Activated naive CD8-positive, alpha-beta T cell treated with anti-CD3 and anti-CD28 coated beads, Interleukin-2, amount 10 ng/mL, durations not matched to agents 7 days and 5 days (primary cell): ENCODE results near the gene KLB. TPM values are rescaled to one million over a fixed set of nuclear protein-coding genes. Genes with fewer than 3 reads are reported as not detected.

Experiments used
- ATAC-seq: fragments of 150-1000 bp; cut with Tn5 transposase; one replicate; pipeline ENCODE4 v1.10.0; 2021; ENCODE audit warnings: low read depth, moderate library complexity
- POLR2A ChIA-PET: fragments of 350-600 bp; sonication (Branson Sonifier 250); formaldehyde crosslinking; loops from one replicate; lab custom pipeline; 2021; ENCODE audit warnings: antibody characterized with exemption; lab: Charles Lee
- DNase-seq: peaks from one replicate; pipeline ENCODE4 v3.0.0; 2021
- H3K27ac Mint-ChIP-seq: one replicate; pipeline ENCODE4 v1.8.0; 2022; ENCODE audit warnings: mild to moderate bottlenecking, mixed read lengths
- H3K27me3 Mint-ChIP-seq: one replicate; pipeline ENCODE4 v1.8.0; 2022; ENCODE audit warnings: mild to moderate bottlenecking, moderate library complexity, mixed read lengths
- H3K36me3 Mint-ChIP-seq: one replicate; pipeline ENCODE4 v1.8.0; 2021; ENCODE audit warnings: mild to moderate bottlenecking, mixed read lengths
- H3K4me1 Mint-ChIP-seq: one replicate; pipeline ENCODE4 v1.8.0; 2021; ENCODE audit warnings: mixed read lengths
- H3K4me3 Mint-ChIP-seq: one replicate; pipeline ENCODE4 v1.8.0; 2022; ENCODE audit warnings: mild to moderate bottlenecking, moderate library complexity, mixed read lengths
- H3K9me3 Mint-ChIP-seq: one replicate; pipeline ENCODE4 v1.8.0; 2021; ENCODE audit warnings: mixed read lengths
- microRNA-seq: library from miRNA; unstranded; fragments of <30 nt; microRNA quantifications from one replicate; pipeline ENCODE4 v1.2.0, GENCODE V29; 2022
- total RNA-seq, 2 experiments: library from RNA; stranded (reverse); gene quantifications; one replicate each; pipeline ENCODE4 v1.2.3, GENCODE V29; 2021

Gene KLB
- total RNA-seq, 2 experiments from 2014 or later = not detected

DNA sequence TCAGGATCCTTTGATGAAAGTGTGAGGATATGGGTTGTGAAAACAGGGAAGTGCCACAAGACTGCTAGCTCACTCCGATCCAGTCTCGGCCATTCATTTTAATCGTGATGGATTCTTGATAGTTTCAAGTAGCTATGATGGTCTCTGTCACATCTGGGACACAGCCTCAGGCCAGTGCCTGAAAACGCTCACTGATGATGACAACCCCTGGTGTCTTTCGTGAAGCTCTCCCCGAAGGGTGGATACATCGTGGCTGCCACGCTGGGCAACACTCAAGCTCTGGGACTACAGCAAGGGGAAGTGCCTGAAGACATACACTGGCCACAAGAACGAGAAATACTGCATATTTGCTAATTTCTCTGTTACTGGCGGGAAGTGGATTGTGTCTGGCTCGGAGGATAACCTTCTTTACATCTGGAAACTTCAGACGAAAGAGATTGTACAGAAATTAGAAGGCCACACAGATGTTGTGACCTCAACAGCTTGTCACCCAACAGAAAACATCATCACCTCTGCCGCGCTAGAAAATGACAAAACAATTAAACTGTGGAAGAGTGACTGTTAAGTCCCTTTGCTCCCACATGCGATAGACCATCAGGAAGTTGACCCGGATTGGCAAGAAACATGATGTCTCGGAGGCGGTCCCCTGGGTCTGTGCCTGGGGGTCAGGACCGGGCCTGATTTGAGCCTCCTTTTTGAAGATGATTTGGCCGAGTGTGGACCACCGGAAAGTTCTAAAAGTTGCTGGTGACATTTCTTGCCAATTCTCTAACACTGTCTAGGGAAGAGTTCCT is 74.4 kb downstream of the KLB start:
- Mint-ChIP-seq H3K9me3 (no peaks in the 10 kb centered on the region), H3K36me3 (peaks cover under 1% of the 10 kb centered on the region)

DNA sequence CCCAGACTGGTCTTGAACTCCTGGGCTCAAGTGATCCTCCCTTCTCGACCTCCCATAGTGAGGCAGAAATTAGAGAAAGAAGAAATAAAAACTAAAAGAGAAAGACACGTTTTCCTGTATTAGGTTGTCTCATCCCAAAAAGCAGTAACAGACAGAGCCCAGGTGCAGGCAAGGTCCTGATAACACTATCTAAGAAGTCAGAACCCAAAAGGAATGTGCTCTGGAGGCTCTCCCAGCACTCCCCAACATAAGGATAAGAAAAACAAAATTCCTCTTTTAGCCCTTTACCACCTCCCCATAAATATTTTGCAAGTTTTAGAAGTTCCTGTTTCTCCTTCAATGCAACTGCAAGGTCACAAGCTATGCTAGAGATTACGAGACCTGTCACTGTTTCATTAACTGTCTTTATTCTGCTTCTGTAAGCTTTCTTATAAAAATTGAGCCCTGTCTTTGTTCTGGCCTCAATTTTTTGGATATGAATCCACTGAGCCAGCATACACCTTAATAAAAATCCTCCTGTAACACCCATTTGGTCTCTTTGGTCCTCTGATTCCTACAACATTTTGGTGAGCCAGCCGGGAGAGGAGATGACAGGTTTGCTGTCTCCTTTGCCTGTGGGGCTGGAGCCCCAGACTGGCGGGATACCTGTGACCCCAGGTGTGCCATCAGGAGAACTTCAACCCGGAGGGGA is 78.0 kb downstream of the KLB start:
- Mint-ChIP-seq H3K4me3 (no peak overlapping the region), H3K9me3 (no peaks in the 10 kb centered on the region), H3K36me3 (no peaks in the 10 kb centered on the region), H3K4me1 (no peaks in the 10 kb centered on the region), H3K27ac (no peak overlapping the region), H3K27me3 (no peaks in the 10 kb centered on the region)
- no peak for ATAC-seq
- DNase-seq = no peak
- POLR2A ChIA-PET = no interaction called here

More for the DNA sequence above, 74.4 kb downstream of the KLB start:
- no peak overlapping the region for H3K4me3 Mint-ChIP-seq
- H3K27ac Mint-ChIP-seq = no peak overlapping the region
- H3K27me3 Mint-ChIP-seq = no peaks in the 10 kb centered on the region
- POLR2A ChIA-PET = interaction anchor here (0.6 kb wide), 1 partner anchor 244 kb away, joined by 3 read pairs; no protein-coding TSS in a partner anchor
- ATAC-seq (no peak), DNase-seq (no peak)
- H3K4me1 Mint-ChIP-seq = no peaks in the 10 kb centered on the region

DNA sequence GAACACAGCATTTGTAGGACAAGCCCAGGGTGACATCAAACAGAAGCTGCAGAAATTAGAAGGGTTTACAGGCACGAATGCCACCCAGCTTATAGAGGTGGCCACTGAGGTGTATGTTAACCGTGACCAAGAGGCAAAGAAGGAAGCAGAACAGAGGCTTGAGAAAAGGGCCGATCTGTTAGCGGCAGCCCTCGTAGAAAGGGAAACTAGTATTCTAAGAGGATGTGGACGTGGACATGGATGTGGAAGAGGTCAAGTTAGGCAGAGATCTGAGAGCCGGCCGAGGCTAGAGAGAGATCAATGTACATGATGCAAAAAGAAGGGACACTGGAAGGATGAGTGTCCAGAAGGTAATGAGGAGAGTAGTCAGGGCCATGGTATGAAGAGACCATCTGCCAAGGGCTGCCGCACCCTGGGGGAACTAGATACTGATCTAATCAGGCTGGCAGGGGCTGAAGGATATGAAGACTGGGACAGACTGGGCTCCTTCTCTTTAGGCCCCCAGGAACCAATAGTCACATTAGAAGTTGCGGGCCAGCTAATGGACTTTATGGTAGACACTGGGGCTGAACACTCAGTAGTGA is 79.6 kb downstream of the KLB start:
- Mint-ChIP-seq H3K27ac (no peak overlapping the region), H3K4me3 (no peak overlapping the region)

DNA sequence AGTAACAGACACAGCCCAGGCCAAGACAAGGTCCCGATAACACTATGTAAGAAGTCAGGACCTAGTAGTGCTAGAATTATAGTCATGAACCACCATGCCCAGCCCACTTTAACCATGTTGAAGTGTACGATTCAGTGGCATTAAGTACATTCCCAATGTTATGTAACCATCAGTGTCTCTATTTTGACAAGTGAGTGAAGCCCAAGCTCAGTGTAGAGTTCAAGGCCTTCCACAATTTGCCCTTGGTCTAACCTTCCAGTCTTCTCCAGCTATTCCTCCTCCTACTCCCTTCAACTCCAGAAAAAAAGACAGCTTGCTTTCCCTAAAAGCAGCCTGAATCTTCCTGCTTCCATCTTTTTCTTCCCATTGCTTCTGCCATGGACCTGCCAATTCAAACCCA is 83.6 kb downstream of the KLB start:
- Mint-ChIP-seq H3K36me3 (no peaks in the 10 kb centered on the region), H3K27ac (no peak overlapping the region), H3K4me3 (no peak overlapping the region), H3K9me3 (no peaks in the 10 kb centered on the region), H3K27me3 (no peaks in the 10 kb centered on the region), H3K4me1 (no peaks in the 10 kb centered on the region)
- POLR2A ChIA-PET = no interaction called here
- DNase-seq (no peak), ATAC-seq (no peak)

More for the DNA sequence above, 79.6 kb downstream of the KLB start:
- Mint-ChIP-seq H3K27me3 (no peaks in the 10 kb centered on the region), H3K36me3 (no peaks in the 10 kb centered on the region), H3K4me1 (no peaks in the 10 kb centered on the region), H3K9me3 (no peaks in the 10 kb centered on the region)
- ATAC-seq (no peak), DNase-seq (no peak)
- POLR2A ChIA-PET = no interaction called here

DNA sequence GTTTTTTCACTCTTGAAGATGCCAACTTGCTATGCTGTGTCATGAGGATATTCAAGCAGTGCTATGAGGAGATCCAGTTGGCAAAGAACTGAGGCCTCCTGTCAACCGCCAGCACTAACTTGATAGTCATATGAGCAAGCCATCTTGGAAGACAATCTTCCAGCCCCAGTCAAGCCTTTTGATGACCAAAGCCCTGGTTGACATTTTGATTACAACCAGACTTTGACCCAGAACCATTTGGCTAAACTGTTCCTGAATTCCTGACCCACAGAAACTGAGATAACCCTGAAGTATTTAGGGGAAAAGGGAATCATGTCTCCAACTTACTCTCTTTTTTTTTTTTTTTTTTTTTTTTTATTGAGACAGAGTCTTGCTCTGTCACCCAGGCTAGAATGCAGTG is 87.6 kb downstream of the KLB start:
- peaks cover 6% of the 10 kb centered on the region for H3K27me3 Mint-ChIP-seq
- peaks cover 4% of the 10 kb centered on the region for H3K36me3 Mint-ChIP-seq
- no peaks in the 10 kb centered on the region for H3K4me1 Mint-ChIP-seq
- DNase-seq (no peak), ATAC-seq (no peak)
- H3K4me3 Mint-ChIP-seq = no peak overlapping the region
- no peak overlapping the region for H3K27ac Mint-ChIP-seq
- H3K9me3 Mint-ChIP-seq = no peaks in the 10 kb centered on the region
- POLR2A ChIA-PET = no interaction called here

DNA sequence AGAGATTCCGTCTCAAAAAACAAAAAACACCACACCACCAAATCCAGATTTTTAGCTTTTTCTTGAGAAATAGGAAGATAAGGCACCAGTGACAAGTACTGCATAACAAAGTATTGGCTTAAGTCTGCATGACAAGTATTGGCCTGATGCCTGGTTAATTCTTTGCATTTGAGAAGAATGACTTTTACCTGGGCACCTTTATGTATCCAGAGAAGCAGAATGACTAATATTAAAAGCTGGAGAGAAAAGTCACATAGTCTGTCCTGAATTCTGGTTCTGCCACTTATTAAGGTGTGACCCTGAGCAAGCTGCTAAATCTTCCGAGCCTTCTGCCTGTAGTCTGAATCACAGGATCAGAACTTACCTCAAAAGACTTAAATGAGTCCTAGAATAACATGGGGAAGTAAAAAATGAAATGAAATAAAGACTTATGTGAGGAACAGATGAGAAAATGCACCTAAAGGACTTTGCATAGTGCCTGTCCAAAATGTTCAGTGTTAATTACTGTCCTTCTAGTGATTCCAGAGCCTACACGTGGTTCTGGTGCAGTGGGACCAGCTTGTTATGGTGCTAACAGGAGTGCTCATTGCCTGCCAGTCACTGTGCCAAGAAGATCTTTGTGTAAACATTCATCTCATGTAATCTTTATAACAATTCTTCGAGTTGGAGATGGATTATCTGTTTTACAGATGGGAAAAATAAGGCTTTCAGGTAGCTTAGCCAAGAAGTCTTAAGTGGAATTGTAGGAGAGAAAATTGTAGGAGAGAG is 88.9 kb downstream of the KLB start:
- H3K4me1 Mint-ChIP-seq = no peaks in the 10 kb centered on the region
- H3K4me3 Mint-ChIP-seq = no peak overlapping the region
- no peak for DNase-seq
- H3K9me3 Mint-ChIP-seq = no peaks in the 10 kb centered on the region
- peaks cover 6% of the 10 kb centered on the region for H3K36me3 Mint-ChIP-seq
- H3K27ac Mint-ChIP-seq = no peak overlapping the region
- no peak for ATAC-seq
- POLR2A ChIA-PET = no interaction called here
- peaks cover 6% of the 10 kb centered on the region for H3K27me3 Mint-ChIP-seq

DNA sequence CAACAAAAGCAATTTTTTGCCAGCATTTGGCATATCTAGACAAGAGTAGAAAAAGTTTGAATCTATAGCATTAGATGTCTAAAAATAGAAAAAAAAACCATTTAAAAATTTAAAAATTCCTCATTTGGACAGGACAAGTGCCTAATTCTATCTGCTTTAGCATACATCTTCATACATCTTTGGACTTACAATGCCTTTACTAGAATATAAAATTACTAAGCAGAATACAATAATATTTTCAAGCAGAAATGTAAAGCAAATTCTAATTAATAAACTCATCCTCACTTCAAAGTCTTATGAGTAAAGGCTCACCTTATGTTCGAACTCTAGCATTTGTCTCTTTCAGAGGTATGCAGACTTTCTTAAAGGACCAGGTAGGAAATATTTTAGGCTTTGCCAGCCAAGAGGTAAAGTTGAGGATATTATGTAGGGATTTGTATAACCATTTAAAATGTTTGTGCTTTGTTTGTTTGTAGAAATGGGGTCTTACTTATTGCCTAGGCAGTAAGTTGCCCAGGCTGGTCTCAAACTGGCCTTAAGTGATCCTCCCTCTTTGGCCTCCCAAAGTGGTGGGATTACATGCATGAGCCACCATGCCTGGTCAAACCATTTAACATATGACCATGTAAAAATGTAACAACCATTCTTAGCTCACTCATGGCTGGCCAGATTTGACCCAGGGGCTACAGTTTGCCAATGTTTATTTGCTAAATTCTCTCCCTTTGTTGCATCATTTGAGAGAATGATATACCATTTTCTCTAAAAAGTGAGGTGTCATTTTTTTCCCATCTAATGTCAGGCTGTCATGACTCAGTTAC is 91.4 kb downstream of the KLB start:
- H3K9me3 Mint-ChIP-seq = no peaks in the 10 kb centered on the region
- peaks cover 6% of the 10 kb centered on the region for H3K27me3 Mint-ChIP-seq
- no peaks in the 10 kb centered on the region for H3K4me1 Mint-ChIP-seq
- DNase-seq (no peak), ATAC-seq (no peak)
- POLR2A ChIA-PET = no interaction called here
- peaks cover 10% of the 10 kb centered on the region for H3K36me3 Mint-ChIP-seq
- no peak overlapping the region for H3K4me3 Mint-ChIP-seq
- no peak overlapping the region for H3K27ac Mint-ChIP-seq

DNA sequence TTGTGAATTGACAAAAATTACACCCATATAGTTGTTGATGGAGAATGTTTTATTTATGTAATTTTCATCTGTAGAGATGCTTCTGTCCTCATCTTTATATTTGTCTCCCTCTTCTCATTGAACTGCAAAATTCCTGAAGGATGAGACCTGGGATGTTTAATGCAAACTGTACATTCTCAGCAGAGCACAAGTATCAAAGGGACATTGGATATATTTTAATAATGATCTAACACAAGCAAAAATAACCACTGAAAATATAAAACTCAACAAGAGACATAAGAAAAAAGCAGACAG is 91.9 kb downstream of the KLB start:
- peaks cover 14% of the 10 kb centered on the region for H3K36me3 Mint-ChIP-seq
- H3K4me1 Mint-ChIP-seq = no peaks in the 10 kb centered on the region
- POLR2A ChIA-PET = no interaction called here
- ATAC-seq = no peak
- peaks cover 6% of the 10 kb centered on the region for H3K27me3 Mint-ChIP-seq
- no peak overlapping the region for H3K27ac Mint-ChIP-seq
- no peak overlapping the region for H3K4me3 Mint-ChIP-seq
- no peaks in the 10 kb centered on the region for H3K9me3 Mint-ChIP-seq
- no peak for DNase-seq

Small RNA genes lying within 50 kb of the gene (microRNA-seq; reads per million reads assigned to microRNA genes)
- gene MIR5591 = not detected

Other genes starting within 250 kb of the KLB start
- gene WDR19, start 224.4 kb upstream of the KLB start, total RNA-seq = 10 to 100 TPM; 14.2 to 21.0 TPM
- gene RFC1, start 40.6 kb upstream of the KLB start, total RNA-seq = 10 to 100 TPM; 74.6 to 84.5 TPM
- 1,000 to 10,000 TPM; 1,040 to 1,200 TPM for gene RPL9, start 52.0 kb downstream of the KLB start, total RNA-seq
- gene LIAS, start 52.1 kb downstream of the KLB start, total RNA-seq = 10 to 100 TPM; 16.0 to 18.0 TPM
- gene UGDH, start 120.5 kb downstream of the KLB start, total RNA-seq = 10 to 100 TPM; 17.5 to 18.2 TPM
- gene SMIM14, start 231.9 kb downstream of the KLB start, total RNA-seq = 1 to 10 TPM; 7.0 to 7.2 TPM